Upper lobe of right lung (tissue), 1 donor: ENCODE data around the gene SLC25A20. TPM values are rescaled to one million over a fixed set of nuclear protein-coding genes. Genes with fewer than 3 reads are reported as not detected.

Experiments used
- ATAC-seq: fragments of 200-7000 bp; cut with Tn5 transposase; one replicate; pipeline ENCODE4 v1.9.1; 2020; ENCODE audit warnings: mild to moderate bottlenecking, moderate library complexity
- DNase-seq: peaks from one replicate; pipeline ENCODE4 v3.0.0-alpha.2; 2020
- H3K27ac ChIP-seq: fragments of 200-600 bp; one replicate; pipeline ENCODE4 v1.8.0; 2022
- H3K27me3 ChIP-seq: fragments of 200-600 bp; one replicate; pipeline ENCODE4 v1.8.0; 2022; ENCODE audit warnings: mild to moderate bottlenecking
- H3K36me3 ChIP-seq: fragments of 200-600 bp; one replicate; pipeline ENCODE4 v1.8.0; 2022
- H3K4me1 ChIP-seq: fragments of 200-600 bp; one replicate; pipeline ENCODE4 v1.8.0; 2022
- H3K4me3 ChIP-seq: fragments of 200-600 bp; one replicate; pipeline ENCODE4 v1.8.0; 2022; ENCODE audit warnings: mild to moderate bottlenecking
- H3K9me3 ChIP-seq: fragments of 200-600 bp; one replicate; pipeline ENCODE4 v1.8.0; 2022
- intact Hi-C: fragments of 100-400 bp; cut with DNase I; formaldehyde crosslinking; loops from one replicate; pipeline ENCODE4 v1.11.0; 2022
- total RNA-seq: library from RNA; stranded (reverse); fragmentation: NEBNext Ultra II Directional; extraction: Animal tissue kit (Norgen Biotek cat#: 25700); gene quantifications from one replicate; pipeline ENCODE4 v1.2.1, GENCODE V29; 2021
- TF ChIP-seq, protein P1 (sequence below): fragments of 200-600 bp; IDR thresholded peaks from one replicate; pipeline ENCODE4 v1.8.0; 2022; ENCODE audit warnings: antibody characterized with exemption
- donor health status: DM: no; HTN: yes; CAD: no; lungs with severe emphysema.

The SLC25A20 gene
- total RNA-seq, 1 donor from 2014 or later: 26.0 TPM

DNA sequence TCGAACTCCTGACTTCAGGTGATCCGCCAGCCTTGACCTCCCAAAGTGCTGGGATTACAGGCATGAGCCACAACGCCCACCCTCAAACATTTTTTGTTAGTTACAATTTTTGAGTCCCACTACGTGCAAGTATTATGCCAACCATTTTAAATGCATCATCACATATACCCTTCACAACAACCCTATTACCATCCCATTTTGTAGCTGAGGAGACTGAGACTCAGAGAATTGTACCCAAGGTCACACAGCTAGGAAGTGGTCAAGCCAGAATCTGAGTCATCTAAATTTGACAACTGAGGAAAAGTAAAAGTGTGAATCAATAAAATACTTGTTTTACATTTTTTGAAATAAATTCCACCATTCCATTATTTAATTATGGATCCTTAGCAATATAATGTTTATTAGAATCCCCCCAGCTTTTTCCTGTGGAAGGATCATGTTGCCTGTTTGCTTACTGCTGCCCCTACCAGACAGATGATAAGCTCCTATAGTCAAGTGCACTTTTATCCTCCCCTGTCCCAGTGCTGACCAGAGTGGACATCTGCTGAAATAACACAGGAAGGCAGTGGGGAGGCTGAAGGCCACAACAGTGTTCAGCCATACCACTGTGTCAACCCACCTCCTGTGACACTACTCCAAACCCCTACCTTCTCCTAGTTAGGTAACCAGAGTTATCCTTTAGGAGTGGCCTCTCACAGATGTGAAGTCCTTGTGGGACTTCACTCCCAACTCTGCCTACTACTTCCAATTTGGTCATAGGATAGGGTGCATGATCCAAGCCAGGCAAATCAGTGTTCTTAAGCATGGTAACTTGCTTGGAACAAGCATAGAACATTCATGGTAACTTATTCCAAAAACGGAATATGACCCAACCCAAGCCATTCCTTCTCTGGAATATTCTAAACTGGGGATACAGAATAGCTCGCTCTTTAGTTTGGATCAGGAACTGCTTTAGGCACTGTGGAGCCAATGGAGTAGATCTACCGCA, 79.2 kb downstream of the SLC25A20 start:
- no peaks in the 10 kb centered on the region for H3K27me3 ChIP-seq
- H3K4me3 ChIP-seq: no peak overlapping the region
- no peak overlapping the region for H3K27ac ChIP-seq
- H3K9me3 ChIP-seq: no peaks in the 10 kb centered on the region
- no peak for DNase-seq
- no peaks in the 10 kb centered on the region for H3K36me3 ChIP-seq
- TF ChIP-seq, protein P1, sequence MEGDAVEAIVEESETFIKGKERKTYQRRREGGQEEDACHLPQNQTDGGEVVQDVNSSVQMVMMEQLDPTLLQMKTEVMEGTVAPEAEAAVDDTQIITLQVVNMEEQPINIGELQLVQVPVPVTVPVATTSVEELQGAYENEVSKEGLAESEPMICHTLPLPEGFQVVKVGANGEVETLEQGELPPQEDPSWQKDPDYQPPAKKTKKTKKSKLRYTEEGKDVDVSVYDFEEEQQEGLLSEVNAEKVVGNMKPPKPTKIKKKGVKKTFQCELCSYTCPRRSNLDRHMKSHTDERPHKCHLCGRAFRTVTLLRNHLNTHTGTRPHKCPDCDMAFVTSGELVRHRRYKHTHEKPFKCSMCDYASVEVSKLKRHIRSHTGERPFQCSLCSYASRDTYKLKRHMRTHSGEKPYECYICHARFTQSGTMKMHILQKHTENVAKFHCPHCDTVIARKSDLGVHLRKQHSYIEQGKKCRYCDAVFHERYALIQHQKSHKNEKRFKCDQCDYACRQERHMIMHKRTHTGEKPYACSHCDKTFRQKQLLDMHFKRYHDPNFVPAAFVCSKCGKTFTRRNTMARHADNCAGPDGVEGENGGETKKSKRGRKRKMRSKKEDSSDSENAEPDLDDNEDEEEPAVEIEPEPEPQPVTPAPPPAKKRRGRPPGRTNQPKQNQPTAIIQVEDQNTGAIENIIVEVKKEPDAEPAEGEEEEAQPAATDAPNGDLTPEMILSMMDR: no peak
- intact Hi-C loops: no loop called here
- peaks cover 10% of the 10 kb centered on the region for H3K4me1 ChIP-seq
- ATAC-seq: no peak

DNA sequence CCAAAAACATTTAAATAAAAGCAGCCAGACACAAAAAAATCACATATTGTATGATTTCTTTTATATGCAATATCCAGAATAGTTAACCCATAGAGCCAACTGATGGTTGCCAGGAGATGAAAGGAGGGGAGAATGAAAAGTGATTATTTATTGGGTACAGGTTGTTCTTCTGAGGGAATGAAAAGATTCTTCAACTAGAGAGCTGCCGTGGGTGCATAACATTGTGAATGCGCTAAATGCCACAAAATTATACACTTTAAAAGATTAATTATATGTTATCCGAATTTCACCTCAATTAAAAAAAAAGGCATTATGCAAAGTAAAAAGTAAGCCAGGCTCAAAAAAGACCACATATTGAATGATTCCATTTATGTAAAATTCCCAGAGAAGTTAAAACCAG, 87.2 kb downstream of the SLC25A20 start:
- no peak for ATAC-seq

More for the DNA sequence above, 87.2 kb downstream of the SLC25A20 start:
- Histone ChIP-seq H3K9me3 (no peaks in the 10 kb centered on the region), H3K27me3 (no peaks in the 10 kb centered on the region), H3K4me1 (no peaks in the 10 kb centered on the region), H3K4me3 (no peak overlapping the region), H3K36me3 (no peaks in the 10 kb centered on the region), H3K27ac (no peak overlapping the region)
- DNase-seq: no peak
- intact Hi-C loops: no loop called here
- TF ChIP-seq, protein P1: no peak

Other genes with a start within 250 kb of the SLC25A20 start
- 1.2 TPM for gene CELSR3, start 236.0 kb downstream of the SLC25A20 start, total RNA-seq
- gene NCKIPSD, start 213.0 kb downstream of the SLC25A20 start, total RNA-seq: 18.3 TPM
- 44.2 TPM for gene IP6K2, start 181.7 kb downstream of the SLC25A20 start, total RNA-seq
- 47.6 TPM for gene PRKAR2A, start 51.0 kb downstream of the SLC25A20 start, total RNA-seq
- 88.1 TPM for gene ARIH2, start 20.0 kb upstream of the SLC25A20 start, total RNA-seq
- gene P4HTM, start 91.4 kb upstream of the SLC25A20 start, total RNA-seq: 38.0 TPM
- gene WDR6, start 108.5 kb upstream of the SLC25A20 start, total RNA-seq: 172 TPM
- gene DALRD3, start 119.7 kb upstream of the SLC25A20 start, total RNA-seq: 19.0 TPM
- 77.6 TPM for gene NDUFAF3, start 123.2 kb upstream of the SLC25A20 start, total RNA-seq
- 107 TPM for gene IMPDH2, start 130.5 kb upstream of the SLC25A20 start, total RNA-seq
- gene QRICH1, start 195.2 kb upstream of the SLC25A20 start, total RNA-seq: 83.9 TPM
- gene QARS1, start 205.9 kb upstream of the SLC25A20 start, total RNA-seq: 172 TPM
- gene USP19, start 221.9 kb upstream of the SLC25A20 start, total RNA-seq: 63.9 TPM
- gene LAMB2, start 234.2 kb upstream of the SLC25A20 start, total RNA-seq: 489 TPM